Thyroid gland (tissue), 4 donors: ENCODE results near the gene PRG3.

Experiments
- CTCF ChIP-seq, 6 experiments: fragments of 200-600 bp in 3 of 6; fragments of 450-650 bp in 3 of 6; sonication (generic) in 3 of 6; IDR thresholded peaks; one replicate each; pipeline ENCODE4 v1.5.1; 2016 to 2019; ENCODE audit warnings: antibody characterized with exemption in 6 of 6, mild to moderate bottlenecking in 2 of 6, inconsistent platforms in 1 of 6, moderate library complexity in 1 of 6
- POLR2A ChIP-seq, 2 donors: fragments of 450-650 bp; IDR thresholded peaks; one replicate each; pipeline ENCODE4 v1.6.1; 2017; ENCODE audit warnings: antibody characterized with exemption in 2 of 2, mild to moderate bottlenecking in 2 of 2, moderate library complexity in 1 of 2

DNA sequence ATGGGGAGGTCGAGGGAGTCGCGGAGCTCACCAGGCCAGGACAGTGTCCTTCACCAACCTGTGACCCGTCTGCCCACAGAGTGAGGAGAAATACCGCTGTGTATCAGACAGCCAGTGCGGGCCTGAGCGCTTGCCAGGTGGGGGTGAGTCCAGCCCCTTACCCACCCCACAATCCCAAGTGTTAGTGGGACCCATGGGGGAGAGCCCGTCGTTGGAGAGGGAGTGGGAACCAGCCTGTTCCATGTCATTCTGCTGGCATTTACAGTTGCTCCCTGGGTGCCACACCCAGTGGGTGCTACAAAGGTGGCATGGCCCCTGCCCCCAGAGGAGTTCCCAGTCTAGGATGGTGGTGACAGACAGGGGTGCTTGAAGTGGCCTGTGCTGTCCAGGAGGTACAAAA, 33.6 kb downstream of the PRG3 start:
- TF ChIP-seq CTCF (IDR thresholded peaks at IDR 0.05) = no peak
- no peak for TF ChIP-seq POLR2A (IDR thresholded peaks at IDR 0.05)
